Prostate gland (tissue), 2 donors: ENCODE results near the gene DMXL2. TPM values are rescaled to one million over a fixed set of nuclear protein-coding genes. Genes with fewer than 3 reads are reported as not detected.

Experiments
- DNase-seq: peaks from one replicate; pipeline ENCODE4 v3.0.0-alpha.2; 2019; ENCODE audit warnings: low spot score
- H3K27ac ChIP-seq, 2 donors: fragments of 200-600 bp; sonication (generic); 2 replicates each; pipeline ENCODE4 v1.5.1; 2017 to 2019
- H3K27me3 ChIP-seq: fragments of 200-600 bp; sonication (generic); replicated peaks from 2 replicates; pipeline ENCODE4 v1.5.1; 2019; ENCODE audit not compliant: insufficient read depth
- H3K36me3 ChIP-seq, 2 donors: fragments of 200-600 bp; sonication (generic); 1 replicate in 1 of 2; 2 replicates in 1 of 2; pipeline versions ENCODE4 v1.5.1 to v1.8.1; 2017 to 2019
- H3K4me1 ChIP-seq: fragments of 200-600 bp; sonication (generic); replicated peaks from 2 replicates; pipeline ENCODE4 v1.5.1; 2019
- H3K4me3 ChIP-seq, 2 donors: fragments of 200-600 bp; sonication (generic); 2 replicates each; pipeline ENCODE4 v1.5.1; 2017 to 2019
- H3K9me3 ChIP-seq: fragments of 200-600 bp; sonication (generic); 2 replicates; pipeline ENCODE4 v1.5.1; 2017
- POLR2A ChIP-seq: fragments of 450-650 bp; IDR thresholded peaks from one replicate; pipeline ENCODE4 v1.6.1; 2016; ENCODE audit warnings: antibody characterized with exemption, mild to moderate bottlenecking
- POLR2AphosphoS5 ChIP-seq: sonication (generic); formaldehyde crosslinking; IDR thresholded peaks from one replicate; pipeline ENCODE4 v1.6.1; 2017; ENCODE audit warnings: antibody characterized with exemption
- WGBS: methylation state at CpG from one replicate; pipeline ENCODE4 v1.1.5; 2018; 5-methylcytosine and 5-hydroxymethylcytosine counted together
- intact Hi-C: fragments of 100-400 bp; cut with DNase I; formaldehyde crosslinking; loops from one replicate; pipeline ENCODE4 v1.14.2; 2022
- total RNA-seq, 2 donors: library from RNA; depleted of rRNA; stranded (reverse); fragments of >200 nt; gene quantifications; one replicate each; pipeline ENCODE4 v1.1.0, GENCODE V29; 2016
- TF ChIP-seq, protein P1 (sequence below), 4 experiments: fragments of 200-600 bp in 2 of 4; fragments of 450-650 bp in 2 of 4; sonication (generic) in 2 of 4; IDR thresholded peaks; 1 replicate in 3 of 4; 2 replicates in 1 of 4; pipeline ENCODE4 v1.5.1; 2016 to 2019; ENCODE audit warnings: antibody characterized with exemption in 4 of 4, mild to moderate bottlenecking in 2 of 4, moderate library complexity in 2 of 4

Gene DMXL2
- total RNA-seq, 2 donors from 2014 or later: 12.2 to 35.3 TPM

DNA sequence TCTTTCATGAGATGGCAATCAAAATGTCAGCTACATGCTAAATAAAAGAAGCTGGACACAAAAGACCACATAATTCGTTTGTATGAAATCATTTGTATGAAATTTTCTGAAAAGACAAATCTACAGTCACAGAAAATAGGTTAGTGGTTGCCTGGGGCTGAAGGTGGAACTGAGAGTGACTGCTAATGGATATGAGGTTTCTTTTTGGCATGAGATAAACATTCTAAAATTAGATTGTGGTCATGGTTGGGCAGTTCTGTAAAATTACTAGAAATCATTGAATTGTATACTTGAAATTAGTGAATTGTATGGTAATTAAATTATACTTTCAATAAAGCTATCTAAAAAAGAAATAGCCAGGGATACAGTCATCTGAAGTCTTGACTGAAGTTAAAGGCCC lies 2.7 kb upstream of the DMXL2 start:
- intact Hi-C loops: no loop called here
- H3K9me3 ChIP-seq: no peaks in the 10 kb centered on the region
- H3K27me3 ChIP-seq: no peaks in the 10 kb centered on the region
- 52% methylated on average over 1 of the region's 1 CpG for WGBS
- DNase-seq: no peak
- no peaks in the 10 kb centered on the region for H3K36me3 ChIP-seq
- no peaks in the 10 kb centered on the region for H3K4me1 ChIP-seq
- TF ChIP-seq POLR2A: no peak
- no peak for TF ChIP-seq POLR2AphosphoS5
- TF ChIP-seq, protein P1, sequence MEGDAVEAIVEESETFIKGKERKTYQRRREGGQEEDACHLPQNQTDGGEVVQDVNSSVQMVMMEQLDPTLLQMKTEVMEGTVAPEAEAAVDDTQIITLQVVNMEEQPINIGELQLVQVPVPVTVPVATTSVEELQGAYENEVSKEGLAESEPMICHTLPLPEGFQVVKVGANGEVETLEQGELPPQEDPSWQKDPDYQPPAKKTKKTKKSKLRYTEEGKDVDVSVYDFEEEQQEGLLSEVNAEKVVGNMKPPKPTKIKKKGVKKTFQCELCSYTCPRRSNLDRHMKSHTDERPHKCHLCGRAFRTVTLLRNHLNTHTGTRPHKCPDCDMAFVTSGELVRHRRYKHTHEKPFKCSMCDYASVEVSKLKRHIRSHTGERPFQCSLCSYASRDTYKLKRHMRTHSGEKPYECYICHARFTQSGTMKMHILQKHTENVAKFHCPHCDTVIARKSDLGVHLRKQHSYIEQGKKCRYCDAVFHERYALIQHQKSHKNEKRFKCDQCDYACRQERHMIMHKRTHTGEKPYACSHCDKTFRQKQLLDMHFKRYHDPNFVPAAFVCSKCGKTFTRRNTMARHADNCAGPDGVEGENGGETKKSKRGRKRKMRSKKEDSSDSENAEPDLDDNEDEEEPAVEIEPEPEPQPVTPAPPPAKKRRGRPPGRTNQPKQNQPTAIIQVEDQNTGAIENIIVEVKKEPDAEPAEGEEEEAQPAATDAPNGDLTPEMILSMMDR (IDR thresholded peaks at IDR 0.05): no peak
- H3K27ac ChIP-seq: no peak overlapping the region
- no peak overlapping the region for H3K4me3 ChIP-seq

GRCh38 chr15:51624022-51624421 lies 1.5 kb upstream of the DMXL2 start:
- H3K9me3 ChIP-seq: no peaks in the 10 kb centered on the region
- no peaks in the 10 kb centered on the region for H3K36me3 ChIP-seq
- TF ChIP-seq POLR2A: no peak
- TF ChIP-seq, protein P1 (IDR thresholded peaks at IDR 0.05): no peak
- no peak for TF ChIP-seq POLR2AphosphoS5
- WGBS: 34% methylated on average over 4 of the region's 4 CpGs
- intact Hi-C loops: no loop called here
- no peak overlapping the region for H3K27ac ChIP-seq
- H3K4me3 ChIP-seq: no peak overlapping the region
- no peaks in the 10 kb centered on the region for H3K27me3 ChIP-seq
- DNase-seq: no peak
- no peaks in the 10 kb centered on the region for H3K4me1 ChIP-seq

DNA sequence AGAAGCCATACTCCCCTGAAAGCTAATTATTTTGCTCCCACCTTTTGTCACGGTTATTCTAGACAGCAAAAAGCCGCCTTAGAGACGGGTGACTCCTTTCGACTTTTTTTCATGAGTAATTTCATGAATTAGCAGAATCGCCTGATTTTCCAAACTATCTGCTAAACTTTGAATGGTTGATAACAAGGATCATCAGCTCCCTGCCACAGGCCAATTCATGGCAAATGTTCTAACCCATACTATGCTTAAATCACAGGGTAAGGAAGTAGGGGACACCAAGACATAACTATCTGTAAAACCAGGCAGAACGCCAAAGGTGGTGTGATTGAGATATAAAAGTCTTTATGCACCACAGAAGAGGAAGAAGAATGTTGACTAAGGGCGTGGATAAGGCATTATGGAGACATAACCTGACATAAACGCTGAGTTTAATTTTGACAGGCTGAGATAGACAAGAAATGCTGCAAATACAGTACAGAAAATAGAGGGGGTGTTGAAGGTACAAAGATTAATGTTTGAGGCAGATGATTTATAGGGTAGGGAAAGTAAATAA lies 891 bp upstream of the DMXL2 start:
- intact Hi-C loops: no loop called here
- no peaks in the 10 kb centered on the region for H3K36me3 ChIP-seq
- WGBS: 16% methylated on average over 8 of the region's 8 CpGs
- peak overlapping the region; percentile 70 to 73 for H3K4me3 ChIP-seq
- TF ChIP-seq POLR2AphosphoS5: no peak
- no peak for TF ChIP-seq POLR2A
- TF ChIP-seq, protein P1 (IDR thresholded peaks at IDR 0.05): no peak
- H3K27ac ChIP-seq: peak overlapping the region; percentile 75 to 79
- peak; percentile 24 for DNase-seq
- H3K9me3 ChIP-seq: no peaks in the 10 kb centered on the region
- no peaks in the 10 kb centered on the region for H3K27me3 ChIP-seq
- no peaks in the 10 kb centered on the region for H3K4me1 ChIP-seq

DNA sequence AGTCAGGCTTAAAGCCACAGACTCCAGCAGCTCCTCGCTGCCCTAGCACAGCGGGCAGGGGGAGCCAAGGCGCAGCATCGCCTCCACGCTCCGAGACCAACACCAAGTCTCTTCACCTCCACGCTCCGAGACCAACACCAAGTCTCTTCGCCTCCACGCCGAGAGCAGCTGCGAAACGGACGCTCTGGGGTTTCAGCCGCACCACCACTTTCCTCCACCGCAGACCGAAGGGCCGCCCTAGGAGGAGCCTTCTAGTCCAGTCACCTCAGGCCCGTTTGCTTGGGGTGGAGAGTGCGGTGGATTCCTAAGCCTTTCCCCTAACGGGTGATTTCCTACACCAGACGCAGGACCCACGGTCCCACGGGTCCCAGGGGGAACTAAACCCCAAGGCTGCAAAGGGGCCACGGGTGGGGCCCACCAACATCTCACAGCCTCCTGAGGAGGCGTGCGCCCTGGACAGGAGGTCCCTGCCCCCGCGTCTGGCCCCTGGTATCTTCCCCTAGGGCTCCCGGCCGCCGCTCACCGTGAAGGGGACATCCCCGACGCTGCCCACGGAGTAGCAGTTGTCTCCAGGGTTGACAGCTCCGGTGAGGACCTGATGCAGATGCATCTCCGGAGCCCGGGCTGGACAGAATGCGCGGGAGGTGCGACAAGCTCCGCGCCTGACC lies 501 bp downstream of the DMXL2 start:
- H3K27me3 ChIP-seq: no peaks in the 10 kb centered on the region
- intact Hi-C loops: no loop called here
- peak overlapping the region; percentile 70 to 73 for H3K4me3 ChIP-seq
- 1% methylated on average over 34 of the region's 44 CpGs for WGBS
- peak overlapping the region; percentile 75 to 79 for H3K27ac ChIP-seq
- no peaks in the 10 kb centered on the region for H3K4me1 ChIP-seq
- no peaks in the 10 kb centered on the region for H3K36me3 ChIP-seq
- H3K9me3 ChIP-seq: no peaks in the 10 kb centered on the region
- TF ChIP-seq POLR2A (no peak), POLR2AphosphoS5 (peak; percentile 4)
- DNase-seq: peak; percentile 19

GRCh38 chr15:51621155-51621765 lies 1.3 kb downstream of the DMXL2 start:
- Histone ChIP-seq H3K27me3 (no peaks in the 10 kb centered on the region), H3K36me3 (no peaks in the 10 kb centered on the region), H3K27ac (no peak overlapping the region), H3K4me1 (no peaks in the 10 kb centered on the region), H3K9me3 (no peaks in the 10 kb centered on the region), H3K4me3 (peak overlapping the region in 1 of 2 donors; percentile 70)
- no peak for DNase-seq
- TF ChIP-seq, protein P1 (IDR thresholded peaks at IDR 0.05): no peak
- TF ChIP-seq POLR2AphosphoS5: no peak
- no peak for TF ChIP-seq POLR2A
- intact Hi-C loops: no loop called here
- 37% methylated on average over 6 of the region's 6 CpGs for WGBS
